HL-60/S4 (cell line): ENCODE data around the gene LSM7.
"Not testable (repeated sequence)": the region's sequence is repeated elsewhere in the genome, so short reads cannot be mapped to it uniquely, and the experiment has no call there.

Experiments used
- in situ Hi-C: fragments of 300-500 bp; cut with MboI; formaldehyde crosslinking; loops from 2 replicates; pipeline ENCODE4 v1.14.3; 2022; ENCODE audit warnings: low sequenced_read_pairs

Gene LSM7

GRCh38 chr19:2281265-2282061 is 46.9 kb downstream of the LSM7 start:
- in situ Hi-C loops: not testable (repeated sequence)

- in situ Hi-C loops: no loop called here
Observed at GRCh38 chr19:2280633-2281264, 47.6 kb downstream of the LSM7 start.

GRCh38 chr19:2278459-2279158 is 49.8 kb downstream of the LSM7 start:
- in situ Hi-C loops: no loop called here

- in situ Hi-C loops: no loop called here
Observed at GRCh38 chr19:2277138-2277537, 51.2 kb downstream of the LSM7 start.

- in situ Hi-C loops: no loop called here
Observed at GRCh38 chr19:2276429-2276986, 51.9 kb downstream of the LSM7 start.

GRCh38 chr19:2275588-2276428 is 52.6 kb downstream of the LSM7 start:
- in situ Hi-C loops: no loop called here

- in situ Hi-C loops: no loop called here
Observed at GRCh38 chr19:2274931-2275535, 53.4 kb downstream of the LSM7 start.

GRCh38 chr19:2274185-2274711 is 54.1 kb downstream of the LSM7 start:
- in situ Hi-C loops: no loop called here

GRCh38 chr19:2273356-2274184 is 54.8 kb downstream of the LSM7 start:
- in situ Hi-C loops: no loop called here
